Astrocyte of the spinal cord (primary cell): Measurements from ENCODE around the gene UGT2A2.

Source experiments
- DNase-seq: peaks from one replicate; pipeline ENCODE4 v3.0.0; 2011; ENCODE audit warnings: low read depth, low spot score
- H3K4me3 ChIP-seq: 2 replicates; pipeline ENCODE4 v1.5.1; 2011; ENCODE audit warnings: low read depth, mild to moderate bottlenecking, low read length, moderate library complexity
- in situ Hi-C: cut with HindIII; loops from 2 replicates; pipeline ENCODE4 v1.10.0; 2017; ENCODE audit warnings: low sequenced_read_pairs
- TF ChIP-seq, protein P1 (sequence below): IDR thresholded peaks from 2 replicates; pipeline ENCODE4 v1.5.1; 2012; ENCODE audit warnings: low read depth, mild to moderate bottlenecking, low read length, inconsistent platforms

Gene UGT2A2

DNA sequence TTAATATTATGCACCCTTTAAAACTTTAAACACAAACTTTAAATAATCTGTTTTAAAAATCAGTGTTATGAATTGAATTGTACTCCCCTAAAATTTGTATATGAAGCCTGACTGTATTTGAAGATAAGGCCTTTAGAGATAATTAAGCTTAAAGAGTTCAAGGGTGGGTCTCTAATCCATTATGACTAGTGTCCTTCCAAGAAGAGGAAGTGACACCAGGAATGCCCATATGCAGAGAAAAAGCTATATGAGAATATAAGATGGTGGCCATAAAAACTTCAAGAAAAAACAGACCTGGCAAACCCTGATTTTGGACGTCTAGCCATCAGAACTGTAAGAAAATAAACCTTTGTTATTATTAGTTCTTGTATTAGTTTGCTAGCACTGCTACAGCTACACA lies 29.0 kb downstream of the UGT2A2 start:
- in situ Hi-C loops = no loop called here
- H3K4me3 ChIP-seq = no peak overlapping the region
- no peak for DNase-seq
- TF ChIP-seq, protein P1, sequence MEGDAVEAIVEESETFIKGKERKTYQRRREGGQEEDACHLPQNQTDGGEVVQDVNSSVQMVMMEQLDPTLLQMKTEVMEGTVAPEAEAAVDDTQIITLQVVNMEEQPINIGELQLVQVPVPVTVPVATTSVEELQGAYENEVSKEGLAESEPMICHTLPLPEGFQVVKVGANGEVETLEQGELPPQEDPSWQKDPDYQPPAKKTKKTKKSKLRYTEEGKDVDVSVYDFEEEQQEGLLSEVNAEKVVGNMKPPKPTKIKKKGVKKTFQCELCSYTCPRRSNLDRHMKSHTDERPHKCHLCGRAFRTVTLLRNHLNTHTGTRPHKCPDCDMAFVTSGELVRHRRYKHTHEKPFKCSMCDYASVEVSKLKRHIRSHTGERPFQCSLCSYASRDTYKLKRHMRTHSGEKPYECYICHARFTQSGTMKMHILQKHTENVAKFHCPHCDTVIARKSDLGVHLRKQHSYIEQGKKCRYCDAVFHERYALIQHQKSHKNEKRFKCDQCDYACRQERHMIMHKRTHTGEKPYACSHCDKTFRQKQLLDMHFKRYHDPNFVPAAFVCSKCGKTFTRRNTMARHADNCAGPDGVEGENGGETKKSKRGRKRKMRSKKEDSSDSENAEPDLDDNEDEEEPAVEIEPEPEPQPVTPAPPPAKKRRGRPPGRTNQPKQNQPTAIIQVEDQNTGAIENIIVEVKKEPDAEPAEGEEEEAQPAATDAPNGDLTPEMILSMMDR = no peak

DNA sequence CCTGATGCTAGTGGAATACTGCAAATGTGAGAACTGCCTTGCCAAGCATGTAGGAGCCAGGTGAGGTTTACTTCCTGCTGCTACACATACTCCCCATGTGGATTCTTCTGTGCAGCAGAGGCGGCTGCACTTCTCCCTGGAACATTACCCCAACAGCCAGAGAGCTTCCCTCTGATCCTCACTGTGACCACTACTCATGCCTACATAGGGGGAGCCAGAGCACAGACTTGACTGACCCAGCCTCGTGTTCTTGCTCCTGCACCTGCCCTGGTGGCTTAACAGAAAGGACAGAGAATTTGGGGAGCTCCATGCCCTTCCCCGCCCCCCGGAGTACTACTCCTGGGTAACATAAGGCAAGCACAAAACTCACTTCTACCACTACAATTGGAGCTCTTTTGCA lies 38.4 kb downstream of the UGT2A2 start:
- H3K4me3 ChIP-seq = no peak overlapping the region
- DNase-seq = no peak
- TF ChIP-seq, protein P1 = no peak
- in situ Hi-C loops = no loop called here

DNA sequence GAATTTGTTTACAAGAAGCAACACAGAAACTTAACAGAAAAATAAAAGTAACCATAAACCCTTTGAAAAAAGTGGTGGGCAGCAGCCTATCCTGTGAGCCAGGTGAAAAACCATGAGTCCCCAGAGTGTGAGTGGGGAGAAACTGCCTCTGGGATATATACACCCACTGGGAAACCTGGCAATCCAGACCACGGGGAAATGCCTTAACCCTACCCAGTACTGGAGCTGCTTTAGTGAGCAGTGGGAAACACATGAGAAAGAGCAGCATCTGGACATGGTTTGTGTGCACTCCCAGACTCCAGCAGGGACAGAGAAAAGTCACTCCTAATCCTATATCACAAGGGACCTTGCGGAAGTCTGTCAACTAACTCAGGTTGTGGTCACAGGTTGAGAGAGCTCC lies 39.4 kb downstream of the UGT2A2 start:
- DNase-seq = no peak
- no peak overlapping the region for H3K4me3 ChIP-seq
- in situ Hi-C loops = no loop called here
- TF ChIP-seq, protein P1 = no peak

DNA sequence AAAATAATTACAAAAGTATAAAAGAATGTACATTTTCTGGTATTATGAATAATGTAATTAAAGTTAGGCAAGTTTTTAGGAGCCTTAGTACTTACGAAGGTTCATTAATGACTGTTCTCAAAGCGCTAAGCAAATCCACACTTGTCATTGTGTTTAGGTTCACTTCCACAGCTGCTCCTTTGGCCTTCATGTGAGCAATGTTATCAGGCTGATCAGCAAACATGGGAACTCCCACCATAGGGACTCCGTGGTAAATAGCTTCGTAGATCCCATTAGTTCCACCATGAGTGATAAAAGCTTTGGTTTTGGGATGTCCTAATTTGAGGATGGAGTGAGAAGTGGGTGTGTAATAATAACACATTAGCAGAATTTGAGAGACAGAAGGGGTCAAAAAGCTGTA lies 45.1 kb downstream of the UGT2A2 start:
- in situ Hi-C loops = no loop called here

DNA sequence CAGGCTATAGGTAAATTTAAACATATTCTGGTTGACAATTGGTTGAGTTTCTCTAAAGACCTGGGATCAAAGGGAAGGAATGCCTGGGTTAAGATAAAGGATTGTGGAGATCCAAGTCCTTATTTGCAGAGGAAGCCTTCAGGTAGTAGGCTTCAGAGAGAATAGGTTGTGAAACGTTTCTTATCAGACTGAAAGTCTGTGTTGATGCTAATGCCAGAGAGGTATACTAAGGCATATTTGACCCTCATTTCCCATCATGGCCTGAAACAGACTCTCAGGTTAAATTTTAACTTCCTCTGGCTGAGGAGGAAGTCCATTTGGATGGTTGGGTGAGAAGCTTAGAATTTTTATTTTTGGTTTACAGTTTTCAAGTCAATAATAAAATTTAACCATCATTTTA lies 48.1 kb downstream of the UGT2A2 start:
- no peak overlapping the region for H3K4me3 ChIP-seq
- no peak for DNase-seq
- in situ Hi-C loops = no loop called here
- TF ChIP-seq, protein P1 = no peak

More for the DNA sequence above, 45.1 kb downstream of the UGT2A2 start:
- no peak overlapping the region for H3K4me3 ChIP-seq
- no peak for DNase-seq
- TF ChIP-seq, protein P1 = no peak

DNA sequence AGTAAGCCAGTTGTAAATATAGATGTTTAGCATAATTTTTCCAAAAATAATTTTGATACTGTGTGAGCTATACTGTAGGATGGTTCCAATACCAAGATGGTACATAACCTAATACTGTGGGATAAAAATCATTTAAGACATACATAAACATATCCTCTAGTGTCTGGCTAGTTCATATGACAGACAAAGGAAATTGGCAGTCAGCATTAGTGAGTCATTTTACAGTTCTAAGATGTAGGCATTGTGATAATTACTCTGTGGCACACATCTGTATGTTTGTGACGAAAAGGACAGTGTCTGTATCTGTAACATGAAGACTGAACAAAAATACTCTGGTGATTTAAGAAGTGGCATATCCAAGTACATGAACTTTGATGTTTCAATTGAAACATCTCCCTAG lies 49.6 kb downstream of the UGT2A2 start:
- no peak overlapping the region for H3K4me3 ChIP-seq
- in situ Hi-C loops = no loop called here
- DNase-seq = no peak
- TF ChIP-seq, protein P1 = no peak

DNA sequence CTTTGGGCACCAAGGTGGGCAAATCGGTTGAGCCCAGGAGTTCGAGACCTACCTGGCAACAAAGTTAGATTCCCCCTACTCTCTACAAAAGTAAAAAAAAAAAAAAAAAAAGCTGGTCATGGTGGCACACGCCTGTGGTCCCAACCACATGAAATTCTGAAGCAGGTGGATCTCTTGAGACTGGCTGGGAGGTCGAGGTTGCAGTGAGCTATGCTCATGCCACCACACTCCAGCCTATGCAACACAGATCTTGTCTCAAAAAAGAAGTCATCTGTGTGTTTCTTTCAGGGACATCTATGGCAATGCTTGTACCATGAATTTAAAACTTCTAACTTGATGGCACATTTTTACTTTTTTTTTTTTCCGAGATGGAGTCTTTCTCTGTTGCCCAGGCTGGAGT lies 55.3 kb downstream of the UGT2A2 start:
- DNase-seq = no peak
- TF ChIP-seq, protein P1 = no peak
- in situ Hi-C loops = no loop called here
- no peak overlapping the region for H3K4me3 ChIP-seq
